Mucosa of rectum (tissue), 2 donors: Measurements from ENCODE around the gene SCP2D1.
A peak's percentile ranks its signal among the peaks of the same experiment; 100 is the strongest.

ENCODE experiments used
- H3K27ac ChIP-seq, 2 donors: one replicate each; pipeline ENCODE4 v1.7.0; 2013; ENCODE audit warnings: inconsistent platforms in 2 of 2, low read depth in 2 of 2, low read length in 2 of 2
- H3K27me3 ChIP-seq, 2 donors: one replicate each; pipeline ENCODE4 v1.7.0; 2013; ENCODE audit warnings: low read length in 2 of 2; ENCODE audit not compliant: control insufficient read depth in 2 of 2, insufficient read depth in 2 of 2
- H3K36me3 ChIP-seq, 2 donors: one replicate each; pipeline ENCODE4 v1.7.0; 2013; ENCODE audit warnings: low read length in 2 of 2; ENCODE audit not compliant: control insufficient read depth in 2 of 2, insufficient read depth in 2 of 2
- H3K4me1 ChIP-seq, 2 donors: one replicate each; pipeline ENCODE4 v1.7.0; 2013; ENCODE audit warnings: low read length in 2 of 2, mild to moderate bottlenecking in 1 of 2; ENCODE audit not compliant: control insufficient read depth in 2 of 2, insufficient read depth in 2 of 2
- H3K4me3 ChIP-seq, 2 donors: one replicate each; pipeline ENCODE4 v1.7.0; 2013; ENCODE audit warnings: low read length in 2 of 2
- H3K9ac ChIP-seq, 2 donors: one replicate each; pipeline ENCODE4 v1.7.0; 2013; ENCODE audit warnings: low read length in 2 of 2, low read depth in 1 of 2, mild to moderate bottlenecking in 1 of 2
- H3K9me3 ChIP-seq, 2 donors: one replicate each; pipeline ENCODE4 v1.7.0; 2013; ENCODE audit warnings: low read length in 2 of 2; ENCODE audit not compliant: control insufficient read depth in 2 of 2
- donor health status: healthy.
- donor health status: Normal muscosa, but diverticular disease.

SCP2D1 gene

DNA sequence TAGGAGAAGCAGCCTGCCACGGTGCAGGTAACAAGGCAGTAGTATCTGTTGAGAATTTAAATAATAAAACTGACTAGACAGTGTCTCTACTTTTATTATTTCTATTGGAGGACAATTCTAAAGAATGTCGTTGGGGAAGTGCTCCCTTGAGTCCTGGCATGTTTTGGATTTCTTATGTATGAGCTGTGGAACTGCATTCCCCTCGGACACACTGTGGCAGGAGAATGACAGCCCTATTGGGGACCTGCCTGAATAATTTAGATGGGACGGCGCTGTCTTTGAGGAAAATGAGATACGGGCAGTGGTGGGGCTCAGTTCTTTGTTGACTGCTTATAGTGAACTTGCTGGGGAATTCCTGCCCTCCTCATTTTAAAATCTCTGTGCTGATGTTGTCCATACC is 2.4 kb upstream of the SCP2D1 start:
- Histone ChIP-seq H3K27ac (no peak overlapping the region), H3K4me3 (no peak overlapping the region), H3K27me3 (peaks cover 0 to 2% of the 10 kb centered on the region in 2 donors), H3K9me3 (no peaks in the 10 kb centered on the region), H3K4me1 (no peaks in the 10 kb centered on the region), H3K9ac (no peak overlapping the region), H3K36me3 (no peaks in the 10 kb centered on the region)

DNA sequence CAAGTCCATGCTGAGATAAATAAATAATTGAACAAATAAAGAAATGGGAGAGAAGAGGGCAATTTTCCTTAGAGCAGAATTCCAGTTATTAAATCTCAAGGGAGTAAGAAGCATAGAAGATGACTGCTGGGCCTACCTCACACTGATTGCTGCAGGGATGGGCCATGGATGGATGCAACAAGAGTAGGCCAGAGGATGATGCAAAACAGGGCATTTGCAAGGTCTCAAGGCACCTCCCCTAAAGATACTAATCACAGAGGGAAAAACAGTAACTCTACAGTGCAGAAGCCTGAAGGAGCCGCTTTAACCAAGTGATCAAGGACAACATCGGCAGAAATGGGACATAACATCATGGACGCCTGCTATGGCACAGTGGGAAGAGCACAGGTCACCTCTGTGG is 1.7 kb upstream of the SCP2D1 start:
- no peaks in the 10 kb centered on the region for H3K36me3 ChIP-seq
- H3K4me3 ChIP-seq: no peak overlapping the region
- H3K27ac ChIP-seq: no peak overlapping the region
- no peaks in the 10 kb centered on the region for H3K4me1 ChIP-seq
- no peak overlapping the region for H3K9ac ChIP-seq
- no peaks in the 10 kb centered on the region for H3K9me3 ChIP-seq
- H3K27me3 ChIP-seq: peaks cover 0 to 2% of the 10 kb centered on the region in 2 donors

DNA sequence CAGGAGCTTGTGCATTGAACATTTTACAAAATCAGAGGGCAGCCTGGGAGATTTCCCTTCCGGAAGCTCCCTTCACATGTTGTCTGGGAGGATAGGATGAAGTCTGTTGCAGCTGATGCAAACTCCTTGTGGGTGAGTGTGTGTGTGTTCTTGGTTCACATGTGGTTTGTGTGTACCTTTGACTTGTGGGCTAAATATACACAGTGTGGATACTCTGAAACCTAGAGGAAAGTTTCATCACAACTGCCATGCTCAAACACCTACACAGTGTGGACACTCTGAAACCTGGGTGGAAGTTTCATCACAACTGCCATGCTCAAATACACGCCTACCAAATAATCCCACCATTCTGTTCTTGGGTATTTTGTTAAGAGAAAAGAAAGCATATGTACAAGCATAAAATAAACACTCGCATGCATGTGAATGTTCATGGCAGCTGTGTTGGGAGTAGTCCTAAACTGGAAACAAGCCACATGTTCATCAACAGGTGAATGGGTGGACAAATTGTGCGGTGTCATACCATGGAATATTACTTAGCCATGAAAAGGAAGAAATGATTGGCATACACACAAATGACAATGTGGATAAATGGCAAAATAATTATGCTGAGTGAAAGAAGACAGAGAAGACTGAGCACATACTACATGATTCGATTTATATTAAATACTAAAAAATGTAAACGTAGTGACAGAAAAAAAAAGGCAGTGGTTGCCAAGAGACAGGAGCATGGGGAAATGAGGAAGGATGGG is 1.8 kb downstream of the SCP2D1 start:
- Histone ChIP-seq H3K9ac (no peak overlapping the region), H3K9me3 (no peaks in the 10 kb centered on the region), H3K36me3 (no peaks in the 10 kb centered on the region), H3K27me3 (peaks cover 0 to 2% of the 10 kb centered on the region in 2 donors), H3K4me3 (no peak overlapping the region), H3K4me1 (no peaks in the 10 kb centered on the region), H3K27ac (no peak overlapping the region)

DNA sequence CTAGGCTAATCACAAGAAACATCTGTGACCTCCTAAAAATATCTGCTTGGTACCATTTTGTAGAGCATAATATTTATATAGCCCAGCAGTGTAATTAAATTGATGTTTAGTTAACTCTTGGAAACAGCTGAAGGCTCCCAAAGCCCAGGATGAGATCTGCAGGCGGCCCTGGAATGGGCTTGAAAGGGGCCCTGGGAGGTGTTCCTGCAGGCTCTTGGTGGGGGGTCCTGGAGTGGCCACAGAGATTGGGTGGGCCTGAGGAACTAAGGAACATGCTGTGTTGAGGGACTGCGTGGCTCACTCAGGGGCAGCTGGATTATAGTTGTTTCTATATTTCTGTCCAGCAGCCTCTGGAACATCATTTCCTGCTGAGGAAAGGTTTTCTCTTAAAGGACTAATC is 9.2 kb downstream of the SCP2D1 start:
- Histone ChIP-seq H3K9me3 (no peaks in the 10 kb centered on the region), H3K36me3 (no peaks in the 10 kb centered on the region), H3K4me1 (no peaks in the 10 kb centered on the region), H3K27ac (peak overlapping the region; percentile 32 to 62), H3K27me3 (no peaks in the 10 kb centered on the region), H3K9ac (no peak overlapping the region), H3K4me3 (no peak overlapping the region)

DNA sequence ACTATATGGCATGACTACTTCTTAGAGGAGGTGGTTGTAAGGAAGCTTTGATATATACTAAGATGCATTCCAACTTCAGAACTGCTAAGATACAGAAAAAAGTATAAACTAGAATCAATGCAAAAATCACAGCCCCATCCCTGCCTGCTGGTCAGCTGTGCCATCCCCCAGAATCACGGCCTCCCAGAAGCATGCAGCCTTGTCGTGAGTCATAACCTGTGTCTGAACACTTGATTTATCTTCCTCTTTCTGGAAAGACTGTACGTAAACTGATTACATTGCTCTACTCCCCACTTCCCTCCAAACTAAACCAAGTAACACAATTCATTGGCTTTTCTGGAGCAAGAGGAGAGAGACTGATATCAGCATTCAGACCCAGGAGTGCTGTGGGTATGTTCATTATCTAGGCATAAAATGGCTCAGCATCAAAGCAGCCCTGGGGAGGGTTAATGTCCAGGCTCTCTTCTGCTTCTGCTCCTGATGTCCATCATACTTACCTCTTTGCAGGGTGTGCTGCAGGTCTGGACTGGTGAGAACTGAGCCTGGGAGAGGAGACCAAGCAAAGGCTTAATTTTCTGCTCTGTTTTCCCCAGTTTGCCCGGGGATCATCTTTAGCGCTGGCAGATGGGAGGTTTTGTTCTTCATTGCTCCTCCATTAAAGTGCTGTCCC is 18.4 kb downstream of the SCP2D1 start:
- H3K9ac ChIP-seq: no peak overlapping the region
- peak overlapping the region; percentile 7 to 25 for H3K27ac ChIP-seq
- H3K27me3 ChIP-seq: no peaks in the 10 kb centered on the region
- no peaks in the 10 kb centered on the region for H3K9me3 ChIP-seq
- H3K4me1 ChIP-seq: no peaks in the 10 kb centered on the region
- no peaks in the 10 kb centered on the region for H3K36me3 ChIP-seq
- H3K4me3 ChIP-seq: no peak overlapping the region

DNA sequence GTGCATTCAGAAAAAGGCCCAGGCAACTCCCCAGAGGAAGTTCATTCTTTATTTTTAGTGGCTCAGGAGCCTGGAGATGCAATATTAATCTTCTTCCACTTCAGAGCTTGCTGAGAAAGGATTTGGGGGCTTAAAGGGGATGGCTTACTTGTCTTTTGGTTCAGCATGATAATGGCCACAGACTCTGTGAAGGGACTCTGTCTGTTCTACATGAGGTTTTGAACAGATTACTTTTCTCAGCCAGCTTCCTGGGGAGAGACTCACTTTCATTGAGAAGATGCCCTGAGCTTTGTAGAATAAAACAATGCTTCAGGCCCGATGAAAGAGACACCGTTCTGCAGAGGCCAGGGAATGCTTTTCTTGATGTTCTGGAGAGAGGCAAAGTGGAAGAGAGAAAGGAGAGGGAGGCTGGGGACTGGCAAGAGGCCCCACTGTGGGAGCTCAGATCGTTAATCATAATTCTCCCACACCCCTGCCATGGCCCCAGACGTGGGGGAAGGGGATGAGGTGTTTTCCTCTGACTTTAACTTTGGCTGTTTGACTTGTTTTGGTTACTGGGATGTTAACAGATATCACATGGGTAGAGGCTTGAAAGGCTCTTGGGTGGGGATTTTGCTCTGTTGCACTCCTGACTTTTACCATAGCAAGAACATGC is 19.1 kb downstream of the SCP2D1 start:
- H3K27me3 ChIP-seq: no peaks in the 10 kb centered on the region
- no peaks in the 10 kb centered on the region for H3K9me3 ChIP-seq
- H3K4me3 ChIP-seq: no peak overlapping the region
- no peaks in the 10 kb centered on the region for H3K4me1 ChIP-seq
- no peaks in the 10 kb centered on the region for H3K36me3 ChIP-seq
- peak overlapping the region; percentile 7 to 25 for H3K27ac ChIP-seq
- no peak overlapping the region for H3K9ac ChIP-seq

DNA sequence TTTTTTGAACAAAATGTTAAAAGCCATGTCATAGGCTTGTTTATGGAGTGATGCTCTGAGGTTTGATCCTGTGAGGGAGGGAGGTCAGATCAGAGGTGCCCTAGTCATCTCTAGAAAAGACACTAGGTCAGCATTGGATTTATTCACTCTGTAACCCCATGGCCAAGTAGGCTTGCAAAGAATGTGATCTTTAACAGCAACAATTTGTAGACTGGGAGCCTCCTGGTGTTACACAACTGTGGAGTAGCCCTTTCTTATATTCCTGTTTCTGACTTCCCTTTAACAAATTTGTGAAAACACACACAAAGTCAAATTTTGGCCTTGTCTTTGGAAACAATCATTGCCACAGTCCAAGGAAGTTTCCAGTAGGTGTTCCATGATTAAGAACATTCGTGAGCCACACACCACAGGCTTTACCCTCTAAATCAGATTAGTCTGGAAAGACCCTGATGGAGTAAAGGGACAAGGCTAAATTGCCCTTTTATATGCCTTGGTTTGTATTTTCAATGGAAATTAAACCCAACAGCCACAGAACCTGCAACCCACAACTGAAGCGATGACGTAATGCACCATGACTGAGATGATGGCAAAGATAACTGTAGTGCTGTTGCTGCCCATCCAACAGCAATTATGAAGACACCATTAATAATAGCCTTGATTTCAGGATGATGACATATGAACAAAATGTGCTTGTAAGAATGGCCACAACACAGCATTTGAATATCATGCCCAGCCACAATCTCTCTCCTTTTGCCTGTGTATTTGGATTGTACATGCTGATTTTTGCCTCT is 22.1 kb downstream of the SCP2D1 start:
- Histone ChIP-seq H3K4me1 (no peaks in the 10 kb centered on the region), H3K9ac (no peak overlapping the region), H3K27me3 (no peaks in the 10 kb centered on the region), H3K4me3 (no peak overlapping the region), H3K9me3 (no peaks in the 10 kb centered on the region), H3K36me3 (no peaks in the 10 kb centered on the region), H3K27ac (no peak overlapping the region)

DNA sequence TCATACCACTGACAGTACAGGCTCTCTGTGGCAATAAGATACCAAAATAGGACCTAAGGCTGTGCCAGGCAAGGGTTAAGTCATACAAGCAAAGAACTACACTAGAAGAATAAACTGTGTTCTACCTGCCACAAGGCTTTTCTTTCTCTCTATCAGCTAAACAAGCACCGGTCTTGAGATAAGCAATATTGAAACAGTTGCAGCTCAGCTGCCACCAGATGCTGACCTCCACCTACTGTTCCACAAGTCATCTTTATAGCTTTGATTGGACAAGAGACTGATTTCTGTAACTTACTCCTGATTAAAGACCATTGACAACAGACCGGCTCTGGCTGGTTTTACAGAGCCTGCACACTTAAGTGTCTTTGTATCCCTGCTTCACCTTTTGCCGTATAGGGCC is 24.1 kb downstream of the SCP2D1 start:
- Histone ChIP-seq H3K27ac (no peak overlapping the region), H3K9ac (no peak overlapping the region), H3K9me3 (no peaks in the 10 kb centered on the region), H3K4me3 (no peak overlapping the region), H3K36me3 (no peaks in the 10 kb centered on the region), H3K4me1 (no peaks in the 10 kb centered on the region), H3K27me3 (no peaks in the 10 kb centered on the region)

DNA sequence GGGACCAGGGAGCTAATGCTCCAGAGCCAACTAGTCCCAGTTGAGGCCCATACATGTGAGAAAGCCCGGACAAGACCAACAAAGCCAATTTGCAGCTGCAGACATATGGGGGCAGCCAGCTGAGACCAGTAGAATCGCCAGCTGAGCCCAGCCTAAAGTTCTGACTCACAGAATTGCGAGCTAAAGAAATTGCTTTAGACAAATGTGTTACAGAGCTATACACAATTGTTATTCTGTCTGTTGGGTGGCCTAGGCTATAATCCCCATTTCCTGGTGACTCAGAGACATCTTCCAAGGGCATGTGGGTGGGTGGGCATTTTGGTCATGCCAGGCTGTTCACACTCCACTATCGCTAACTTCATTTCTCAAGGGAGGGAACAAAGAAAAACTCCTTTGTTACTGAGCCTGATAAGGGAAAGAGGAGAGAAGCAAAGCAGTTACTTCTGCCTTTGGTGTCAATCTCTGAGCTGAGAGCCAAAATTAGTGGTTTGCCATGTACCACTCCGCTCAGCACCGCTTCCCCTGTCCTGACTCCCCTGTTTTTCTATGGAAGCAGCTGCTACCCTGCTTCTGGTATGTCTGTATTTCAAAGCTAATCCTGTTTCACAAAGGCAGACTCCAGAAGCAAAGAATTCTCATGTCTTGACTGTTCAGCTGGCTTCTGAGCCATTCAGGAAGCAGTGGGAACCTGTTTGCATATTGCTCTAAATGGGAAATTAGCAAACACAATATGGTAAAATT is 26.1 kb downstream of the SCP2D1 start:
- Histone ChIP-seq H3K4me1 (no peaks in the 10 kb centered on the region), H3K27ac (no peak overlapping the region), H3K27me3 (no peaks in the 10 kb centered on the region), H3K9ac (no peak overlapping the region), H3K36me3 (no peaks in the 10 kb centered on the region), H3K4me3 (no peak overlapping the region), H3K9me3 (no peaks in the 10 kb centered on the region)
